Measurements from ENCODE around the gene SLC32A1.

SLC32A1 gene, protein sequence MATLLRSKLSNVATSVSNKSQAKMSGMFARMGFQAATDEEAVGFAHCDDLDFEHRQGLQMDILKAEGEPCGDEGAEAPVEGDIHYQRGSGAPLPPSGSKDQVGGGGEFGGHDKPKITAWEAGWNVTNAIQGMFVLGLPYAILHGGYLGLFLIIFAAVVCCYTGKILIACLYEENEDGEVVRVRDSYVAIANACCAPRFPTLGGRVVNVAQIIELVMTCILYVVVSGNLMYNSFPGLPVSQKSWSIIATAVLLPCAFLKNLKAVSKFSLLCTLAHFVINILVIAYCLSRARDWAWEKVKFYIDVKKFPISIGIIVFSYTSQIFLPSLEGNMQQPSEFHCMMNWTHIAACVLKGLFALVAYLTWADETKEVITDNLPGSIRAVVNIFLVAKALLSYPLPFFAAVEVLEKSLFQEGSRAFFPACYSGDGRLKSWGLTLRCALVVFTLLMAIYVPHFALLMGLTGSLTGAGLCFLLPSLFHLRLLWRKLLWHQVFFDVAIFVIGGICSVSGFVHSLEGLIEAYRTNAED

DNA sequence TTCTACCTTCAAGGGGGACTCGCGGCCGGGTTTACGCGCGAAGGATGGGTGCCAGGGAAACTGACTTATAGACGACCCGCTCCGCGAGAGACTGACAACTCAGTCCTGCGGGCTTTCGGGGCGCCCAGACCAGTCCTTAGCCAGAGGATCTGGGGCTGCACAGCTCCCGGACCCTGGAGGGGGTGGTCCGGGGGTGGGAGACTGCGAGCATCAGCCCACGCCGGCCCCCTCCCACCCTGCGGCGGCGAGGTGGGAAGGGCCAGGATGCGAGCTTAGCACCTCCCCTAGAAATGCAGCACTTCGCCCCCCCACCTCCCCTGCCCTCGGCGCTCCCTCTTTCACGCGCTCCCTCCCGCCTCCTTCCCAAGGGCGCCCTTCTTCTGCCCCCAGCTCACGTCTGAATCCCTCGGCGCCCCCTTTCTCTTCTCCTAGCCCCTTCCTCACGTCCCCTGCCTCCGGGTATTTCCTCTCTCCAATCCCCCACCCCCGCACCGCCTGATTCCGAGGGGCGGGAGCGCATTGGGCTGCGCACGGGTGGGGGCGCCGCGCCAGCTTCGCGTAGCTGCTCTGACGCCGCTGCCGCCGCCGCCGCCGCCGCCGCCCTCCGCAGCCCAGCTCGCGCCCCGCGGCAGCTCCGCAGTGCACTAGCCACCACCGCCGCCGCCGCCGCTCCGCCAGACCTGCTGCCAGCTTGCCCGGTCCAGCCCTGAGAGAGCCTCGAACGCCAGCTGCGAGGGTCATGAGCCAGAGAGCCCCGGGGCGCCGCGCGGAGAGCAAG, at the start of gene SLC32A1:
Gene SLC32A1 (plus strand): TSS at position 639 of the 778 bp plus-strand sequence. CDS start 239 bp downstream, outside the sequence.
- no peak for DNase-seq (ENCODE audit: low spot score)

DNA sequence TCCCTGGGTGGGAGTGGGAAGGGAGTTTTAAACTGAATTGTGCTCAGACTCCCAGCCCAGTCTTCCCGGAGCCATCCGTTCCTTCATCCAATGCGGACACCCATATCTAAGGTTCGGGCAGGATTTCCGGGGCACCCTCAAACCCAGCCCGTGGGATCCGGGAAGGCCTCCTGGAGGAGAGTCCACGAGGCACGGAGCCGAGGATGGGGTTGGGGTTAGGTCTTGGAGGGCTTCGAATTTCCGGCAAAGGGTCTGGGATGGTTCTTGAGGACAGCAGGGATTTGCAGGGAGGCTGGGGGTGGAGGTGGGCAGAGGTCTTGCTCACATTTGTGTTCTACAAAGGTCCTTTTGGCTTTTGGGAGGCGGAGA, 49.5 kb upstream of the SLC32A1 start:
- no peak for DNase-seq (ENCODE audit: low spot score)

DNA sequence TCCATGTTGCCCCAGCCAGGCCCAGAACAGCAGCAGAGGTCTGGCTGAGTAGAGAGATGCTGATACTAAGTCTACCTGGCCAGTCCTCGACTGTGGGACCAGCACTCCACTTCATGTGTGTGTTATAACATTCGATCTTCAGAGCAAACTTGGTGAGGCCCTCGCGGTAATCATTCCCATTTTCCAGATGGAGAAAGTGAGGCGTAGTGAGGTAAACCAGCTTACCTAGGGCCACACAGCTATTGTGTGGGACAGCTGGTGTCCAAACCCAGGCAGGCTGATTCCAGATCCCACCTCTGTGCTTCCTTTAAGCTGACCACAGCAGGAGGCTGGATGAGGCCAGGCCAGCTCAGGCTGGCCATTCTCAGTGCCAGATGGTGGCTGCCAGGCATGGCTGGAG, 47.7 kb upstream of the SLC32A1 start:
- no peak for DNase-seq (ENCODE audit: low spot score)

DNA sequence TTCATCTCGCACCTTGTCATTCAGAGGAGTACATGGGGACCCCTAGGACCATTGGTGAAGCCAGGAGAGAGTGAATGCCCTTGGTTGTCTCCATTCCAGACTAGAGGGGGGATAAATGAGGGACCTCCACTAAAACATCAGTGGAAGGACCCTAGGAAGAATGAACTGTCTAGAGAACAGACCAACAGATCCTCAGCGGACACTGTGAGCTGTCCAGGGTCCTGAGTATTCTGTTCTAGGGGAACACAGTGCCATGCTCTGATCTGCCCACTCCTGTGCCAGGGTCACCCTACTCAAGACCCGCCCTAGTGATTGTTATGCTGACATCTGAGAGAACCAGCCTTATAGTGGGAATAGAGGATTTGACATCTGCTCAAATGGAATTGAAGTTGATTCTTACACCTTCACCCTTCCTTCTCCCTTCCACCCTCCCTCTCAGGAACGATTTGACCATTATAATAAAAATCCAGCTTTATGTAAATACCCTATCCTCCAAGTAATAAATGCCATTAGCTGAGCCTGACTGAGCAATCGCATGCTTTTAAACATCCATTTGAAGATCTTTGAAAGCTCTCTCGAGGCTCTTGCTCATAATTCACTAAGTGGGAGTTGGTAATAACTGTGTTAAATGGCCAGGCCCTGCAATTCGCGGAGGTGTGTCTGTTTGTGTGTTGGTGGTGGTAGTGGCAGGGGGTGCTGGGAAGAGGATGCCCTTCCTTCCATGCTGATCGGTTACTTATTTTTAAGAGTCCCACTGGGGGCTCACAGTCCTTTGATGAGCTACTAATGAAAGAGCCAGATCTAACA, 43.6 kb upstream of the SLC32A1 start:
- DNase-seq (ENCODE audit: low spot score) = no peak

DNA sequence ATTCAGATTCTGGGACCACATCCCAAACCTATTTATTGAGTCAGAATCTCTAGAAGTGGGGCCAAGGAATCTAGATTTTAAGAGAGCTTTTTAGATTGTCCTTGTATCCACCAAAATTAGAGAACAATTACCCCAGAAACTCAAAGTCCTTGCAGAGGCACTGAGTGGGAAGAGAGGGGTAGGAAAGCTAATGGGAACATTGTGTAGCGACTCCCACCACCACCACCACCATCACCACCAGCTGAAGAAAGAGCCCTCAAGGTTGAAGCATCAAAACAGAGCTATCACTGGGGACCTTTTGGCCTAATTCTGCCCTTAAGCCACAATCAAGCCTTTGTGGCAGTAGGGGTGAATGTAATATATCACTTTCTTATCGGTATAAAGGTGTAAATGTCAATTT, 39.0 kb upstream of the SLC32A1 start:
- DNase-seq (ENCODE audit: low spot score) = no peak

DNA sequence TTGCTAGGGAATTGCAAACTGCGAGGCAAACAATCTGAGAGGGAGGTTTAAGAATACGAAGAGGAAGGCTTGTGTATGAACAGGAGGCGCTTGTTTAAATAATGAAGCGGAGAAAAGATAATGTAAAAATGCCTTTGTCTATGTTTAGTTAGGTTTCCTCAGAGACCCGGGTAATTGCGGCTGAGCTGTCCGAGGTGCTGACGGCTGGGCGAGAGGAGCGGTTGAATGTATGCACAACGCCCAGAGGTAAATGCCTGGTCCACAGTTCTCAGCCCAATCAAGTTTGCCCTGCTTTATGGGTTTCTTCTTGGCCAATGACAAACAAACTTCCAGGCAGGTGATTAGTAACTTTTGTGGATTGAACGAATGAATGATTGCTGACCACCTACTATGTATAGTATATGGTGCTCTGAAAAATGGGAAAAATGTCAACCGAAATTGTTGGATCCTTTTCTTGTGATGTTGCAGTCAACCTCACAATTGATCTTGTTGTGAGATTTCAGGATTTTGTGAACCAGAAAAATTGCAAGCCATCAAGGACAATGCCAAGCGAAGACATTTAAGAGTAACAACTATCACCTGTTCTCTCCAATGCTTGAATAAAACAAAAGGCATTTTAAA, 38.3 kb upstream of the SLC32A1 start:
- no peak for DNase-seq (ENCODE audit: low spot score)

DNA sequence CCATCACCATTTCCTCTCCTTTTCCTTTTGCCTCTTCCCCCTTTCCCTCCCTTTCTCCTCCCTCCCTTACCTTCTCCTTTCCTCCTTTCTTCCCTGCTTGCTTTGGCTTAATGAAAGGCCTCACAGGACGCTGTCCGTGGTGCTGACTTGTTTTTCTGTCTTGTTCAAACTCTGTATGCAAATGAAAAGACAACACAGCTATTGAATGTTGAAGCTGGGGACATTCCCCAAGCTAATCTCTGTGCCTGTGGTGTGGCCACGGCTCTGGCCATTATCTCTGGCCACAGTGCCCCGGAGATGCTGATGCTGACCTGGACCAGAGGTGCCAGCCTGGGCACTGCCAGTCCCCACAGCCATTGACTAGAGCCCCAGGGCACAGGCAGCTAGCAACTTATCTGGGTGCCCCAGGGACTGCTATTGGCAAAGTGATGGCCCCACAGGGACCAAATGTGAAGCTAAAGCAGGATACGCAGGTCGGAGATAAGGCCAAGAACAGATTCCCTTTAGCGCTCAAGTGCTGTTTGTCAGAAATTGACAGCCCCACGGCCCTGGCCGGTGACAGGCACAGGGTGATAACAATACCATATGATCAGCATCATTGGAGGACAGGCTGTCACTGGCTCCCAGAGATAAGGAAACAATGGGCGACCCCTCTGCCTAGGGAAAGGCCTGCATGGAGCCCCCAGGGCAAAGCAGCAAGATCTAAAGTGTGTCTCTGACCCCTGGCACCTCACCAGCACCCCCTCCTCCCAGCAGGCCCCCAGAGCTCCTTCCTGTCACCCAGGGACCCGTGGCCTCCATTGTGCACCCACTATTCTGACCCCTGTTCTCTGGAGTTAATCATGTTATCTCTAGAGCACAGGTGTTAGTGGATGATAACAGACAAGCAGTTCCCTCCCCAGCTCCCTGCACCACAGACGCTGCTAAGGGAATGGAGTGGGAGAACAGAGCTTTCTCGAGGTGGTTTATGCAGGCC, 31.6 kb upstream of the SLC32A1 start:
- peak; percentile 41 for DNase-seq (ENCODE audit: low spot score)

DNA sequence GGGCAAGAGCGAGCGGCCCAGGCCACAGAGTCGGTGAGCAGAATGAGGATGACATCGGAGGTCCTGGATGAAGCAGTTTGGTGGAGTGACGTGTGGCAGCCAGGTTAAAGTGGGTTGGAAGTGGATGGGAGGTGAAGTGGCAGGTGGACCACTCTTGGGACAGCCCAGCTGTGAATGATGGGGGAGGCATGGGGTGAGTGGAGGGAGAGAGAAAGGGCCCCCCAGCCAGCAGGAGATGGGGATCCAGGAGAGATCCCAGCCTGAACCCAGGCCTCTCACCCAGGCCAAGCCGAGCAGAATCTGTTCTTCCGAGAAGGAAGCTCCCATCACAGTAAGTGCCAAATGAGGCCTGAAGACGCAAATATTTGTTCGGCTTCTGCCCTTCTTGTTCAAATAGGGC, 27.0 kb upstream of the SLC32A1 start:
- DNase-seq (ENCODE audit: low spot score) = no peak

DNA sequence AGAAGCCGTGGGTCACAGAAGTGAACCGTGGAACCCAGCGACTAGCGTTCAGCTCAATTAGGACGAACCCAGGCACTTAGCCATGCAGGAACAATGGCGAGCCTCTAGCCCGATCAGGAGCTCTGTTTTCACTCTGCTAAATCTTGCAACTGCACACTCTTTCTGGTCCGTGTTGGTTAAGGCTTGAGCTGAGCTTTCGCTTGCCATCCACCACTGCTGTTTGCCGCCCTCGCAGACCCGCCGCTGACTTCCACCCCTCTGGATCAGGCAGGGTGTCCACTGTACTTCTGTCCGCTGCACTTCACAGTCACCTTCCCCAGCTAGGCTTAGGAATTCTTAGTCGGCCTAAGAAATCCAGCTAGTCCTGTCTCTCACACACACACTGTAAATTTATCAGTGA, 25.7 kb upstream of the SLC32A1 start:
- DNase-seq (ENCODE audit: low spot score) = no peak

DNA sequence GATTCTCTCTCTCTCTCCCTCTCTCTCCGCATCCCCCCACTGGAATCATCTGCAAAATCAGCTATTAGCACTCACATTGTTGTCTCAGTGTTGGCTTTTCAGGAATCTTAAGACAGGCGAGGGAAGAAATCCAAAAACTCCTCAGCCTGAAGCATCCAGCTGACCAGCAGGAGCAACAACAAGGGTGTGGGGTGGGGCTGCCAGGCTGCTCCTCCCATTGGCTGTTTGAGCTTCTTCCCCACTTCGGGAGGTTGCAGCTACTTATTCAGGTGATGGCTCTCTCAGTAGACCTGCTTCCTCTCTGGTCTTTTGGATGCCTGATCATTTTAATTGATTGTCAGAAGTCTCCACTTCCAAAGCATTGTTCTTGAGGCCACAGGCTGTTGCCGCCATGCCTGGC, 24.1 kb upstream of the SLC32A1 start:
- no peak for DNase-seq (ENCODE audit: low spot score)

DNA sequence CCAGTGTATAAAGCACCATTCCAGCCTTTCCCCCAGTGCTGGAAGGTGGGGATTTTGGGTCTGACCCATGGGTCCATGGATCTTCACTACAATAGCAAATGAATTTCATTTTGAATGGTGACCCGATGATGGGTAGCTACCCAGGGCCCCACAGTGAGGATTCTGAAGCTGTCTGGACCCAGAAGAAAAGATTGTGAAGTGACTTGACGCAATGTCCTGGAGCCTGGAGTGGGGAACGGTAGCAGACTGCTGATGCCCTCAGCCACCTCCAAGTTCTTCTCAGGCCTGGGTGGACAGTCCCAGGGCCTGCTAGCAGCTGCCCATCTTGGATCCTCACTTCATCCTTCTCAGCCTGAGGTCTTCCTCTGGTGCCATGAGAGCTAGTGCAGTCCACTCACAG, 23.4 kb upstream of the SLC32A1 start:
- no peak for DNase-seq (ENCODE audit: low spot score)

DNA sequence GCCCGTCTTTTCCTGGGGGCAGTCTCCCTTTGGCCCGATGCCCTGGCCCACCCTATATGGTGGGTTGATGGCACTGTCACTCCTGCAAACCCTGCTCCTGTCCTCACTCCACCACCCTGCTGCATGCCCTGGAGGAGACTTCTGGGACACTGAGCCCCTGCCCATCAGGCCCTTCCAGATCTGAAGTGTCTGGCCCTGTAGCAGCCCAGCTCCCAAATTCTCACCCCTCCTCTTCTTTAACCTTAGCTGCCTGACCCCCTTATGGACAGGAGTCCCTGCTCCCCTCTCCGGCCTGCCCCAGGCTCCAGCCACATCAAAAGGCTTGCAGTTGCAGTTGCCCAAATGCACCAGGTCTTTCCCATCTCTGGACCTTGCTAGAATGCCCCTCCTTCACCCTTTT, 20.8 kb upstream of the SLC32A1 start:
- no peak for DNase-seq (ENCODE audit: low spot score)

DNA sequence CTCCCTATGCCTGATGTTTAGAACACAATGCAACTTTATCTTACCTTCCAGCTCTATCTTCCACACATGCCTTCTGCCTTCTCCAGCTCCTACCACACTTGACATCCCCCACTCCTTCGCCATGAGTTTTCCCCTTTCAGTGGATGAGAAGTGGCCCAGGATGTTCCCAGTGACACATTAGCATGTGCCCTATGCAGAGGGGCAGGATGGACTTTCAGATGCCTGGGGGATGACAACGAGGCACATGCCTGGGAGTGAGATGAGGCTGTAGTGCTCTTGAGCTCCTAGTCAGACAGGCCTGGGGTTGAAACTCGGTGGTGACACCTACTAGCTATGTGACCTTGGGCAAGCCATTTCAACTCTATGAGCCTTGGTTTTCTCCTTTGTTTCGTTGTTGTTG, 20.1 kb upstream of the SLC32A1 start:
- DNase-seq (ENCODE audit: low spot score) = no peak

DNA sequence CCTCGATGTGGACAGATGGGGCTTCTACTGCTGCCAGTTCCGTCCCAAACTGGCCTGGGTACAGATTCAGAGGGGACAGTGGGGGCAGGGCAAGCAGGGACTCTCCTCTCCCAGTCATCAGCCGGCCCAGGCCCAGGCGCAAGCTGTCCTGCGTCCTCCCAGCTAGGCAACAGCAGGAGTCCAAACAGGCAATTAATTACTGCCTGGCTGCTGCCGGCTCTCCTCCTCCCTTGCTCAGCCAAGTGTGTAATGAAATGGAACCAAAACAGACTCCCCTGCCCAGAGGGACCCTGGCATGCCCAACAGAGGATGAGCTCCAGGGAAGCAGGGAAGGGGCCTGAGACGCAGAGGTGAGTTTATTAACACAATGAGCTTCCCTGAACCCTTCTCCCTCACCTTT, 17.8 kb upstream of the SLC32A1 start:
- DNase-seq (ENCODE audit: low spot score) = no peak

DNA sequence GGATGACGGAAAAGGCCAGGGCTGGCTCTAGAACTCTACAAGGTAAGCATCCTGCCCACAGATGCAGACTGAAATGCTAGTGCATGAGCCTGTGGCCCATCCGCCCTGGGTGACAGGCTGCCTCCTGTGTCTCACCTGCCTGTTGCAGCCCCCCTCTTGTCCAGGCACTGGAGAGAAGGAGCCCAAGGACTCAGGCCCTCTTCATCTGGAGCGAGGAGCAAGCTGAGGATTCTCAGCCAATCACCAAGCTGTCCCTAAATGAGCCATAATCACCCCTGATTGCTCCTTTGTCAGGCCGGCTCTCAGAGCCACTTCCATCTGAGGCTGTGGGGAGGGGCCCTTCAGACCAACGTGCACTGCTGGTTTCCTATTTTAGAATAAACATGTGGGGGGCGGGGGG, 10.0 kb upstream of the SLC32A1 start:
- no peak for DNase-seq (ENCODE audit: low spot score)

DNA sequence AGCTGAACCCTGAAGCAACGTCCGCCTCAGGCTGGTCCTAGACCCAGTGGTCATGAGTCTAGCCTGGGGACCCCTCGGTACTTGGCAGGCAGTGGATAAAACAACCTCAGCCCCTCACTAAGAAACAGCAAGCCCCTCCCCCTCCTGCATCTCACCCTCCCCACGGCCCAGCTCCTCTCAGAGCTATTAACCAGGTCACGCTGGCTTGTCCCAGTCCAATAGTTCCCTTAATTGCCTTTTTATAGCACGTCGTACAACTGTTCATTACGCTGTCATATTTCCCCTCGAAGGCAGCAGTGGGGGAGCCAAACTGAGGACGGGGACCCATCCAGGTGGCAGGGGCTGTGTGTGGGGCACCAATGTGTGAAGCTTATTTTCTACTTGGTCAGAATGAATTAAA, 8.6 kb upstream of the SLC32A1 start:
- no peak for DNase-seq (ENCODE audit: low spot score)

DNA sequence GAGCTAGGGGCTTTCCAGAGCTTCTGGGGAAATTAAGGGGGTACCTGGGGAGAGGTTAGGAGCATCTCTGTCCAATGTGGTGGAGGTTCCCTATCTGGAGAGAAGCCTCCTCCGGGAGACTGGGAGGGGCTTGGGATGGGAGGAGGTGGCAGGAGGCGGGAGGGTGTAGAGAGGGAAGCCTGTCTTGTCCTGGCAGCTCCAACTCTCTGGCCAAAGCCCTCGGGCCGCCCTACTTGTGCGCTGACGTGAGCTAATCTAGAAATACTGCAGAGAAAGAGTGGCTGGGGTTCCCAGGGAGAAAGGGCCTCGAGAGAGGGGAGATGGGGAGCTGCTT, 1.6 kb upstream of the SLC32A1 start:
- no peak for DNase-seq (ENCODE audit: low spot score)

DNA sequence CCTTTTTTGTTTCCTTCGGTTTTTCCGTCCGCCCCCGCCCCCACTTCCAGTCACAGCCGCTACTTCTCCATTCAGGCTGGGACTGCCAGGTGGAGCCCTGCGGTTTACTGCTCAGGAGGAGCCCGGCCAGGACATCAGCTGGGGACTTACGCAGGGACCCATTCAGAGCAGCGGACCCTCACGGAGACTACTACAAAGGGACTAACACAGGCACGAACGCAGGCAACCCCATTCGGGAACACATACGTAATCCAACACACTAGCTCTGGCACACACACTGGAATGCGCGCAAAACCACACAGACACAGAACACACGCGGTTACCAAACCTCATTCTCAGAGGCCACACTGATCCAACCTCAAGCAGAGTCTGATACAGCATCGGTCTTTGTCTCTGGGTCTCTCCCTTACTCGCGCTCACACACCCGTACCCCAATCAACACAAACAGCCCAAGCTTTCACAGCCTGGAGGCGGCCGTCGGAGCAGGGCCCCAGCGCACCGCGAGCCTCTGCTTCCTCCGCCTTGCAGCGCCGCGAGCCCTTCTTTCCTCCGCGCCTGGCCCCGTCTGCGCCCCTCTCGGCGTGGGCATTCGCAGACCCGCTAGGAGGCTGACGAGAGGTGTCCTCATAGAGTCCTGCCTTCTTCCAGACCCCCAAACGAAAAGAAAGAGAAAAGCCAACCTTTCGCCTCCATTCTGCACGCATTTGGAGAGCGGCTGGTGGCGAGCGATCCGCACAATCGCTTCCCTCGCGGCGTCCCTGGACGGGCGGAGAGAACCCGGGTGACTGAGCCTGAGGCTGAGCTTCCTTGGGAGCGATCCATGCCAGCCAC, 1.1 kb upstream of the SLC32A1 start:
- DNase-seq (ENCODE audit: low spot score) = no peak

DNA sequence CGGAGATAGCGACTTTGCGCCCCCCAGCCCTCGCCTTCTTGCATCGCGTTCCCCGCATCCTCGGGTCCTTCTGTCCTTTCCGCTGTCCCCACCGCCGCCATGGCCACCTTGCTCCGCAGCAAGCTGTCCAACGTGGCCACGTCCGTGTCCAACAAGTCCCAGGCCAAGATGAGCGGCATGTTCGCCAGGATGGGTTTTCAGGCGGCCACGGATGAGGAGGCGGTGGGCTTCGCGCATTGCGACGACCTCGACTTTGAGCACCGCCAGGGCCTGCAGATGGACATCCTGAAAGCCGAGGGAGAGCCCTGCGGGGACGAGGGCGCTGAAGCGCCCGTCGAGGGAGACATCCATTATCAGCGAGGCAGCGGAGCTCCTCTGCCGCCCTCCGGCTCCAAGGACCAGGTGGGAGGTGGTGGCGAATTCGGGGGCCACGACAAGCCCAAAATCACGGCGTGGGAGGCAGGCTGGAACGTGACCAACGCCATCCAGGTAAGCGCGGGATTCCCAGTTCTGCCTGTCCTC, 401 bp downstream of the SLC32A1 start:
- no peak for DNase-seq (ENCODE audit: low spot score)

All from hematopoietic multipotent progenitor cell treated with erythropoietin and hydrocortisone succinate and interleukin-3 and kit ligand, for 15 days (in vitro differentiated cells).